ENCODE data around the gene USP31. TPM values are rescaled to one million over a fixed set of nuclear protein-coding genes. Genes with fewer than 3 reads are reported as not detected.

The USP31 gene
- total and polyA plus RNA-seq, 2 of the 8 experiments (the other 6 are each of a cell fraction or from before 2014, with no cell fraction given) = 6.7 to 19.0 TPM

GRCh38 chr16:23015580-23015979 is 133.7 kb downstream of the USP31 start:
- Histone ChIP-seq H3K9me3 (ENCODE audit: insufficient read depth in 2 of 2, low read depth in 1 of 2, low read length in 1 of 2) (no peaks in the 10 kb centered on the region), H3K36me3 (ENCODE audit: control insufficient read depth in 2 of 4, insufficient read depth in 4 of 4, low read length in 3 of 4) (no peaks in the 10 kb centered on the region), H3K56ac (replicated peaks; ENCODE audit: insufficient read length, low read depth, low read length) (no peak overlapping the region), H3K4me3 (ENCODE audit: extremely low read depth in 1 of 4, insufficient read depth in 2 of 4, low read depth in 3 of 4, low read length in 4 of 4) (no peak overlapping the region), H2BK5ac (ENCODE audit: low read depth, low read length) (no peak overlapping the region), H4K91ac (replicated peaks; ENCODE audit: insufficient read length, low read length) (no peak overlapping the region), H4K8ac (ENCODE audit: extremely low read depth, insufficient read depth, low read length) (no peak overlapping the region), H2BK20ac (ENCODE audit: low read length) (no peak overlapping the region), H3K4ac (replicated peaks; ENCODE audit: insufficient read length, low read depth, low read length) (no peak overlapping the region), H3K27ac (ENCODE audit: low read depth, low read length) (no peak overlapping the region), H4K20me1 (replicated peaks in 1 of 2; ENCODE audit: control insufficient read depth in 1 of 2, insufficient read depth in 2 of 2, low read length in 2 of 2) (no peaks in the 10 kb centered on the region), H3K14ac (ENCODE audit: insufficient read length) (no peak overlapping the region), H3K79me1 (ENCODE audit: low read depth, low read length) (no peaks in the 10 kb centered on the region), H4K5ac (ENCODE audit: insufficient read length, low read depth, low read length) (no peak overlapping the region), H2AFZ (ENCODE audit: low read length) (no peak overlapping the region), H3K23ac (ENCODE audit: insufficient read length) (no peak overlapping the region), H3K4me2 (ENCODE audit: insufficient read depth in 1 of 2, low read depth in 2 of 2, low read length in 2 of 2) (no peak overlapping the region), H3K23me2 (ENCODE audit: low read depth, low read length) (no peaks in the 10 kb centered on the region), H2BK15ac (ENCODE audit: low read length) (no peak overlapping the region), H3K79me2 (ENCODE audit: control insufficient read depth in 1 of 2, insufficient read depth in 2 of 2, low read length in 2 of 2) (no peaks in the 10 kb centered on the region), H3K27me3 (replicated peaks in 1 of 4; ENCODE audit: control insufficient read depth in 3 of 4, extremely low read depth in 1 of 4, insufficient read depth in 3 of 4, low read length in 3 of 4) (no peaks in the 10 kb centered on the region), H2BK120ac (replicated peaks; ENCODE audit: low read depth, low read length) (no peak overlapping the region), H3K18ac (ENCODE audit: extremely low read depth, low read length) (no peak overlapping the region), H2BK12ac (ENCODE audit: low read depth, low read length) (no peak overlapping the region), H3K9ac (replicated peaks in 1 of 4; ENCODE audit: extremely low read depth in 1 of 4, low read depth in 3 of 4, low read length in 3 of 4) (no peak overlapping the region), H3K4me1 (replicated peaks in 1 of 4; ENCODE audit: control insufficient read depth in 3 of 4, insufficient read depth in 4 of 4, low read length in 3 of 4) (no peaks in the 10 kb centered on the region), H2AK5ac (ENCODE audit: low read depth, low read length) (no peak overlapping the region)
- no peak for FAIRE-seq
- WGBS, 2 experiments (ENCODE audit: extremely low coverage in 1 of 2, insufficient coverage in 1 of 2, insufficient read length in 1 of 2, insufficient replicate concordance in 2 of 2, low coverage in 1 of 2, low lambda C conversion rate in 2 of 2, missing lambda C conversion rate in 1 of 2) = 80% methylated on average over 2 of the region's 2 CpGs; no CpG with 5 or more reads in 1 of the 2 experiments
- ChIA-PET POLR2A (ENCODE audit: partially characterized antibody) (interaction anchor here (1.6 kb wide), 1 partner anchor 11 kb away, joined by 5 read pairs; no protein-coding TSS in a partner anchor), CTCF (ENCODE audit: partially characterized antibody) (interaction anchor here (0.8 to 5.4 kb wide), 5 partner anchors 9 to 115 kb away, joined by 3 to 48 read pairs (median 4); no protein-coding TSS in a partner anchor)
- no peak for DNase-seq (ENCODE audit: low read depth in 1 of 2, low spot score in 2 of 2)
- TF ChIP-seq TAF1 (IDR thresholded peaks at IDR 0.05; ENCODE audit: low read depth, low read length) (no peak), KDM5A (IDR thresholded peaks at IDR 0.05; ENCODE audit: low read length) (no peak), CTBP2 (IDR thresholded peaks at IDR 0.05; ENCODE audit: borderline replicate concordance, insufficient read depth, insufficient read length, low read length) (no peak), TAF7 (optimal IDR thresholded peaks at IDR 0.05; ENCODE audit: borderline replicate concordance, low read depth, low read length) (no peak), MAFK (IDR thresholded peaks at IDR 0.05; ENCODE audit: low read depth, low read length) (no peak), CEBPB (IDR thresholded peaks at IDR 0.05; ENCODE audit: low read depth, low read length) (no peak), RFX5 (IDR thresholded peaks at IDR 0.05; ENCODE audit: borderline replicate concordance, low read depth, low read length) (no peak), POU5F1 (IDR thresholded peaks at IDR 0.05; ENCODE audit: low read depth, low read length) (no peak), E2F6 (IDR thresholded peaks at IDR 0.05) (no peak), SRF (IDR thresholded peaks at IDR 0.05; ENCODE audit: low read depth, low read length) (no peak), NANOG (IDR thresholded peaks at IDR 0.05; ENCODE audit: insufficient read depth, low read depth, low read length, poor library complexity, severe bottlenecking) (no peak), GTF2F1 (IDR thresholded peaks at IDR 0.05; ENCODE audit: borderline replicate concordance, low read depth, low read length) (no peak)
